Tibial artery (tissue), 4 donors: ENCODE results near the gene UGT1A1.
"Not testable (repeated sequence)": the region's sequence is repeated elsewhere in the genome, so short reads cannot be mapped to it uniquely, and the experiment has no call there.

Experiments used
- DNase-seq, 2 donors: peaks; one replicate each; pipeline ENCODE4 v3.0.0-alpha.2; 2019
- H3K27ac ChIP-seq, 2 donors: fragments of 200-600 bp; sonication (generic) in 1 of 2; 1 replicate in 1 of 2; 2 replicates in 1 of 2; pipeline ENCODE4 v1.5.1; 2018 to 2019; ENCODE audit warnings: mild to moderate bottlenecking in 1 of 2
- H3K27me3 ChIP-seq, 2 donors: fragments of 200-600 bp; sonication (generic) in 1 of 2; one replicate each; pipeline versions ENCODE4 v1.5.1 to v1.6.0; 2016 to 2019
- H3K36me3 ChIP-seq, 3 donors: fragments of 200-600 bp; sonication (generic) in 2 of 3; one replicate each; pipeline ENCODE4 v1.5.1; 2016 to 2019; ENCODE audit warnings: mild to moderate bottlenecking in 2 of 3
- H3K4me1 ChIP-seq, 4 donors: fragments of 200-600 bp; sonication (generic) in 2 of 4; 1 replicate in 3 of 4; 2 replicates in 1 of 4; pipeline ENCODE4 v1.5.1; 2016 to 2019
- H3K4me3 ChIP-seq, 2 donors: fragments of 200-600 bp; sonication (generic) in 1 of 2; 1 replicate in 1 of 2; 2 replicates in 1 of 2; pipeline ENCODE4 v1.5.1; 2018 to 2019; ENCODE audit warnings: mild to moderate bottlenecking in 2 of 2
- H3K9me3 ChIP-seq, 3 donors: fragments of 200-600 bp; sonication (generic) in 1 of 3; one replicate each; pipeline ENCODE4 v1.5.1; 2016 to 2019
- CTCF ChIP-seq, 2 experiments: fragments of 200-600 bp in 1 of 2; fragments of 450-650 bp in 1 of 2; IDR thresholded peaks; one replicate each; pipeline ENCODE4 v1.5.1; 2017 to 2019; ENCODE audit warnings: antibody characterized with exemption in 2 of 2, mild to moderate bottlenecking in 1 of 2, moderate library complexity in 1 of 2
- intact Hi-C: fragments of 100-400 bp; cut with DNase I; formaldehyde crosslinking; loops from one replicate; pipeline ENCODE4 v1.15.0; 2023; ENCODE audit warnings: low total_unique reads

UGT1A1 gene

DNA sequence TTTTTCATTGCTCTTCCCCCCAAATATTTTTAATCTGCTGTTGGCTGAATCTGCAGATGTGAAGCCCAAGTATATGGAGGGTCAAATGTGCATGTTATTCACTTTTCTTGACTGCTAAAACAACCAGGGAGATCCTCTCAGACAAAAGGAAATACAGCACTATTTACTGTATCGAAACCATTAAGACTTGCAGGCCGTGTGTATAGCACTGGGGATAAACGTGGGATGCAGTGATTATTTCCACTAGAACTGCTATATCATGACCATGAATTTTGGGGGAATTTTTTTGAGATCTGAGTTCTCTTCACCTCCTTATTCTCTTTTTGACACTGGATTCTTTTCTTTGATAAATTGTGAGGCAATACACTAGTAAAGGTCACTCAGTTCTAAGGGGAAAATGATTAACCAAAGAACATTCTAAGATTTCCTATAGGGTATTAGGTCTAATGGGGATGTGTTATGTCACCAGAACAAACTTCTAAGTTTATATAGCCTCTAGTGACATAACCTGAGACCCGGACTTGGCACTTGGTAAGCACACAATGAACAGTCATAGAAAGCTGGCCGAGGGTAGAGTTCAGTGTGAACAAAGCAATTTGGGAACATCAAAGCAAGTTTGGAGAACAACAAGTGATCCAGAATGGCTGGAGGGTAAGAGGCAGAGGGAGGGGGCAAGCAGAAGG, 14.9 kb upstream of the UGT1A1 start:
- DNase-seq: no peak
- no peak overlapping the region for H3K4me3 ChIP-seq
- no peaks in the 10 kb centered on the region for H3K4me1 ChIP-seq
- no peaks in the 10 kb centered on the region for H3K36me3 ChIP-seq
- no peaks in the 10 kb centered on the region for H3K27me3 ChIP-seq
- no peak overlapping the region for H3K27ac ChIP-seq
- TF ChIP-seq CTCF (IDR thresholded peaks at IDR 0.05): no peak
- intact Hi-C loops: no loop called here
- no peaks in the 10 kb centered on the region for H3K9me3 ChIP-seq

DNA sequence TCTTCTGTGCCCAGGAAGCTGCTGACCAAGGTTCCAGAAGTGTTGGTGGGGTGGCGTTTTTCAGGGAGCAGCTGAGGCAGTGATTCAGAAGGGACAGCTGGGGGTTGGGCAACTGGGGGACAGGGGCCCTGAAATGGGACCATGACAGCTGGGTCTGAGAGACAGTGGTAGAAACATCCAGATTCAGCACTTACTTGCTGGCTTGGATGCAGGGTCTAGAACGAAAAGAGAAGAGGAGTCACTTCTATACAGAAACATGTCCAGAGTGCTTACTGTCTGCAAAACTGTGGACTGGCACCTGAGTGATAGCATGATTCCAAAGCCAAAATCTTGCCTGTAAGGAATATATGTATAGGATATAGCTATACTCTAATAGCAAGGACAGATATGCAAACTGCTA, 14.2 kb upstream of the UGT1A1 start:
- H3K27me3 ChIP-seq, H3K27ac ChIP-seq, intact Hi-C loops, DNase-seq, H3K9me3 ChIP-seq, H3K4me3 ChIP-seq, H3K36me3 ChIP-seq, H3K4me1 ChIP-seq: not testable (repeated sequence)

DNA sequence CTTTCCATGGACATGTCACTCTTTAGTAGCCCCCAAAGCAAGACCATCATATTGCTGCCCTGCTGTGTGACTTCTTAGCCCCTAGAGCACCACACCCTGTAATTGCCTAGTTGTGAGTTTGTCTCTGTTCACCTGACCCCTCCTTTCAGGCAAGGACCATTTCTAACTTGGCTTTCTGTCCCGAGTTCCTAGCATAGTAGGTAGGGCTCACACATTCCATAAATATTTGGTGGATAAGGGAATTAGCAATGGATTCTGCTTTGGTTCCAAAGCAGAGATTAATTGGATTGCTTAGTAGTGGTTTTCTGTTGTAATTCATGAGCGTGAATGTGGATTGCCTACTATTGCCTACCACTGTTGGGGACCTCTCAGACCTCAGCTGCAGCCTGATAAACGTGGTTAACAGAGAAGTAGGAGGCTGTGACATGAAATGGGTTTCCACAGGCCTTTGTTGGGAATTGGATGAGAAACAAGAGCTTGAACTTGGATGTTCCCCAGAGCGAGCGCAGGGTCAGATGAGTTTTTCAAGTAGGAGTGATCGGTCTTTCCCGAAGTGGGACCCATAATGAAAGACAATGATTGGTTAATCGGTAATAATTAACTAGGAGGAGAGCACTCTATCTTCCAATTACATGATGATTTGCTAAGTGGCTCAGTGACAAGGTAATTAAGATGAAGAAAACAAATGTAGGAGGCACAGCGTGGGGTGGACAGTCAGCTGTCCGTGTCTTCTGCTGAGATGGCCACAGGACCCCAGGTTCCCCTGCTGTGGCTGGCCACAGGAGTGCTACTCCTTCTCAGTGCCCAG, 13.4 kb upstream of the UGT1A1 start:
- H3K4me1 ChIP-seq: no peaks in the 10 kb centered on the region
- DNase-seq: no peak
- H3K27ac ChIP-seq: no peak overlapping the region
- no peak overlapping the region for H3K4me3 ChIP-seq
- no peaks in the 10 kb centered on the region for H3K9me3 ChIP-seq
- intact Hi-C loops: no loop called here
- H3K27me3 ChIP-seq: no peaks in the 10 kb centered on the region
- no peak for TF ChIP-seq CTCF (IDR thresholded peaks at IDR 0.05)
- no peaks in the 10 kb centered on the region for H3K36me3 ChIP-seq

DNA sequence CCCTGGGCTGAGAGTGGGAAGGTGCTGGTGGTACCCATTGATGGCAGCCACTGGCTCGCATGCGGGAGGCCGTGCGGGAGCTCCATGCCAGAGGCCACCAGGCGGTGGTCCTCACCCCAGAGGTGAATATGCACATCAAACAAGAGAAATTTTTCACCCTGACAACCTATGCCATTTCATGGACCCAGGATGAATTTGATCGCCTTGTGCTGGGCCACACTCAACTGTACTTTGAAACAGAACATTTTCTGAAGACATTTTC, 12.9 kb upstream of the UGT1A1 start:
- Histone ChIP-seq H3K36me3 (no peaks in the 10 kb centered on the region), H3K9me3 (no peaks in the 10 kb centered on the region), H3K27me3 (no peaks in the 10 kb centered on the region), H3K27ac (no peak overlapping the region), H3K4me1 (no peaks in the 10 kb centered on the region), H3K4me3 (no peak overlapping the region)
- intact Hi-C loops: no loop called here
- TF ChIP-seq CTCF (IDR thresholded peaks at IDR 0.05): no peak
- no peak for DNase-seq

- H3K4me1 ChIP-seq, H3K27me3 ChIP-seq, DNase-seq, H3K27ac ChIP-seq, intact Hi-C loops, H3K9me3 ChIP-seq, H3K4me3 ChIP-seq, H3K36me3 ChIP-seq: not testable (repeated sequence)
Observed at GRCh38 chr2:233750689-233751088, 9.4 kb upstream of the UGT1A1 start.

- intact Hi-C loops, DNase-seq, H3K27me3 ChIP-seq, H3K27ac ChIP-seq, H3K4me3 ChIP-seq, H3K4me1 ChIP-seq, H3K36me3 ChIP-seq, H3K9me3 ChIP-seq: not testable (repeated sequence)
Observed at GRCh38 chr2:233751212-233752009, 8.7 kb upstream of the UGT1A1 start.
